Stimulated activated CD8-positive, alpha-beta memory T cell treated with anti-CD3 and anti-CD28 coated beads, Interleukin-7, amount 100 ng/mL, for 48 hours (primary cell): ENCODE results near the gene LRP1B.

ENCODE experiments used
- DNase-seq, 2 donors: peaks; one replicate each; pipeline ENCODE4 v3.0.0-alpha.2; 2020; ENCODE audit warnings: low read depth in 1 of 2; ENCODE audit errors: extremely low read depth in 1 of 2

The LRP1B gene

GRCh38 chr2:140770645-140771044, 1360.2 kb downstream of the LRP1B start:
- no peak for DNase-seq

DNA sequence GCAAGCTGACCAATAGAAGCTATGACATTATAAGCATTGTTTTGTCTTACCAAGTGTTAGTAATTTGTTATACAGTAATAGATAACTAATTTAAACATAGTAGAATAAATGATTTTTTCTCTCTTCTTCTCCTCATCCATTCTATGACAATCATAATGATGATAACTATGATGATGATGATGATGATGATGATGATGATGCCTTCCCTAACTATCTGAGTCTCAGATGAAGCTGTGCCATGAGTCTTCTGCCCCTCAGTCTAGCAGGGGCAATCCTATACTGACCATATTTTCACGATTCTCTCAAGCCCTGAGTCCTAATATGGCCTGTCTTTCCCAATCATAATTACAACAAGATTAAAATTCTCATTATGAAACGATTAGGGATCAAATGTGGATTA, 1369.0 kb downstream of the LRP1B start:
- DNase-seq, result no peak

DNA sequence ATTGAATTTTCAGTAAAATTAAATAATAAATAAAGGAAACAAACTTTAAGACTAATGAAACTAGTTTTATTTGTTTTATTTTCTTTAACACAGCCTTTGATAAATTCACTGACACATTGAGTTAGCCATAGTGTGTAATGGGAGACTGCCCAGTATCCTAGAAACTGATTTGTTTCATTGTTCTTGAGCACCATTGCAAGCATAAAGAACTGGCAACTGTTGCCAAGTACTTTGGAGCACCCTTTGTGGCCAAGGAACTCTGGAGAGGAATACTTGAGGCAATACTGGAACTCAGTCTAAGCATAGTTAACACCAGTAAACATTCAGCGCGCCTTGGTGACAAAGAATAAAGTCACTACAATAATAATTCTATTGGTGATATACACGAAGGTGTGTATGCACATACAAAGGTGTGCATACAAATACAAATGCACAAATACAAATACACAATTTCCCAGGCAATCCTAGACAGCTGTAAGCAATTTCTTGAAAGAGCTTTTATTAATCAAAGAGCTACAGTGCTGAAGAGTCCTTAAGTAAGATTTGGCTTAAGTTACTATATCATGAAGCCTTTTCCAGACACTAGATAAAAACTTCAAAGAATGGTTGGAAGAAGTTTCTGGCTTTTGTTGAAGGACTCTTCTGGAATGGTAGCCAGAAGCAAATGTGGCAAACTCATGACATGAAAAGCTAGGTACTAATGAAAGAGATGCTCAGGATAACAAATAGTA, 1371.2 kb downstream of the LRP1B start:
- DNase-seq, result no peak

GRCh38 chr2:140747665-140748064, 1383.2 kb downstream of the LRP1B start:
- DNase-seq, result no peak

DNA sequence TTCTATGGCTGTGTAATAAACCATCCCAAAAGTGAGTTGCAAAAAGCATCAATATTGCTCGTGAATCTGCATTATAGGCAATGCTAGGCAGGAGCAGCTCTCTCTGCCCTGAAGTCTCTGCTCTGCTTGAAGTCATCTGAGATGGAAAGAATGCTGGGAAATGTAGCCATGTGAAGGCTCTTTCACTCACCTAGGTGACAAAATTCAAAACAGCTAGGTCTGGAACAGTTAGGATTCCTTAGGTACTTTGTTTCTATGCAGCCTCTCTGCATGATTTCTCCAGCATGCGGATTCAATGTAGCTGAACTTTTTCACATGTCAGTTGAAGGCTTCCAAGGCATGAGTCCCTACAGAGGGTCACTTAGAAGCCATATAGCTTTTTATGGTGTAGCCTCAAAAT, 1383.7 kb downstream of the LRP1B start:
- DNase-seq, result no peak

DNA sequence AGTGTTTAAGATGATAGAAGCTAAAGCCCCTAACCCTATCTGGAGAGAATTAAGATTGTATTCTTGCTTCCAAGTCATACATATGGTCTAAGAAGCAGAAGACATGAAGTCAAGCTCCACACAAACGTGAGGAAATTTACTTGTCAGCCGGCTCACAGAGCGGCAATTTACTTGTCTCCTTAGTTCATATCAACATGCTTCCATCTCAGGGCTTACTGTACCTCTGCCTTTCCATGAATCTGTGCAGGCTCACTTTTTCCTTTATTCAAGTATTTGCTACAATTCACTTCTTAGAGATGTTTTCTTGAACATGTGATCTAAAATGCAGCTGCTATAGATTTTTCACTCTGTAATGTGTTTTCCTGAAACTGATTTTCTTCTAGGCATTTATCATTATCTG, 1386.4 kb downstream of the LRP1B start:
- DNase-seq, result no peak

DNA sequence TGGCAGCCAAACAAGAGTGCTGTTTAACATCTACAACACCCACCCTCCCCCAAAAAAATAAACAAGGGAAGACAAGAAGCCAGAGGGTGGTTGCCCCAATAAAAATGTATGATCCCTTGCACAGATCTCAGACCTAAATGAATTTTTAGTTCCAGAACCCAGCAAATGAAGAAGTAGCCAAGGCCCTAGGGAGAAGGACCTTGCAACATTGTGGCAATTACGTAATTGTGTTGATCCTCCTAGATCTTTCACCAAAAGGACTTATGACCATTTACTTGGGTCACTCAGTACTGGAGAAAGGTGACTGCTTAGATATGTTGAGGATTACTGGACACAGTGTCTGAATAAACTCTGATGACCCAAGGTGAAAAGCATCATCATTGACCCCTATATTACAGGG, 1393.8 kb downstream of the LRP1B start:
- no peak for DNase-seq

GRCh38 chr2:140734992-140735391, 1395.8 kb downstream of the LRP1B start:
- DNase-seq, result no peak

DNA sequence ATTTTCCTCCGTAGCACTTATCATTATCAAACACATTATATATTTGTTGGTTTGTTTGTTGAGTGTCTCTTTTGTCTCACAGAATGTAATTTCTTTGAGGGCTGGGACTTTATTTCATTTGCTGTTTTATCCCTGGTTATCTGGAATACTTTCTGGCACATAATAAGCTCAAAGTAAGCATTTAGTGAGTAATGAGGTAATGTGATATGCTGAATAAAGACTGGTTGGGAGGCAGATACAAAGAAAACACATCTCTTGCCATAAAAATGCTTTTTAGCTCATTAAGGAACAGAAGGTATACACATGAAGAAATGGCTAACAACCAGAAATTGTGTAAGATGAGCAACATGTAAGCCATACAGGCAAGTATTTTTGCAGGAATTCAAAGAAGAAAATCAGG, 1411.8 kb downstream of the LRP1B start:
- no peak for DNase-seq

GRCh38 chr2:140717481-140717880, 1413.3 kb downstream of the LRP1B start:
- no peak for DNase-seq

GRCh38 chr2:140714586-140714985, 1416.2 kb downstream of the LRP1B start:
- no peak for DNase-seq

- DNase-seq, result no peak
These were observed 1418.9 kb downstream of the LRP1B start for GRCh38 chr2:140711867-140712266.

DNA sequence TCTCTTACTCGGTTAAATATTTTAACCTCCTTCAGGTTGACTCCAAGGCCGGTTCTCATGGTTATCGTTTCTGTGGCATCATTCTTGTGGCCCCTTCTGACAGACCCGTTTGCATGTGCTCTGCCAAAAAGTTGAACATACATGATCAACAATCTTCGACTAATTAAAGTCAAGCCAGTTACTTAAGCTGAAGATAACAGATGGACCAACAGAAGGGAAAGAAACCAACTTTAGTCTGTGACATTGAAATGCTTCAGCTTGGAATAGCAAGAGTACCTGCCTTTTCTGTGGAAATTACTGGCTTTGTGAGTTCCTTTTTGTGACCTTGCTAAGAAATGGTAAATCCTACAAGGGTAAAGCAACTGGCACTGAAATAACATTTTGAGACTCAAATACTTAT, 1429.1 kb downstream of the LRP1B start:
- no peak for DNase-seq

- no peak for DNase-seq
These were observed 1432.2 kb downstream of the LRP1B start for GRCh38 chr2:140698636-140699035.

DNA sequence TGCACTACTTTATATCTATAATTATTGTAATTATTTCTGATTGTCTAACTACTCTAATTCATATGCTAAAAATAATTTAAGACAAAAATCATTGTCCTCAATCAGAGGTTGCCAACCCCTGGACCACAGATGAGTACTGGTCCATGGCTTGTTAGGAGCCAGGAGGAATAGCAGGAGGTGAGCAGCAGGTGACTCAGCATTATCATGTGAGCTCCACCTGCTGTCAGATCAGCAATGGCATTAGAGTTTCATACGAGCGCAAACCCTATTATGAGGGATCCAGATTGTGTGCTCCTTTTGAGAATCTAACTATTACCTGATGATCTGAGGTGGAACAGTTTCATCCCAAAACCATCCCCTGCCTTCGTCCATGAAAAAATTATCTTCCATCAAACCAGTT, 1434.4 kb downstream of the LRP1B start:
- no peak for DNase-seq

GRCh38 chr2:140695155-140695554, 1435.7 kb downstream of the LRP1B start:
- DNase-seq, result no peak

GRCh38 chr2:140687825-140688224, 1443.0 kb downstream of the LRP1B start:
- DNase-seq, result no peak

- no peak for DNase-seq
These were observed 1447.2 kb downstream of the LRP1B start for GRCh38 chr2:140683658-140684057.

DNA sequence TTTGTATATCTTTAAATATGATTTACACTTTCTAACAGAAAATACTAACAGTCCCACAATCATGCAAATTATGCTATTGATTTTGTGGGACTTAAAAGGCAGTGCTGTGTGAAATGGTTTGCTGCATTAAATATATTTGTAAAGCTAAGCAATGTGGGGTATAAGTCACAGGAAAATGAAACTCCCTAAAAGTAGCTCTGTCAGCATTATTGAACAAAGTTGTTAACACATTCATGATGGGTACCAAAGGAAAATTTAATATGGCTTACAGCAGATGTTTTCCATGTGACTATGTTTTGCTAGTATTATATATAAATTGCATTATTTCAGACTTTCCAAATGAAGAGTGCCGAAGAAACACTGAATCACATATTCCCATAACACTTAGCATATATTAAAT, 1450.0 kb downstream of the LRP1B start:
- DNase-seq, result no peak

- DNase-seq, result no peak
These were observed 1451.1 kb downstream of the LRP1B start for GRCh38 chr2:140679752-140680151.

GRCh38 chr2:140669911-140670310, 1460.9 kb downstream of the LRP1B start:
- DNase-seq, result no peak

- no peak for DNase-seq
These were observed 1463.6 kb downstream of the LRP1B start for GRCh38 chr2:140667203-140667602.

DNA sequence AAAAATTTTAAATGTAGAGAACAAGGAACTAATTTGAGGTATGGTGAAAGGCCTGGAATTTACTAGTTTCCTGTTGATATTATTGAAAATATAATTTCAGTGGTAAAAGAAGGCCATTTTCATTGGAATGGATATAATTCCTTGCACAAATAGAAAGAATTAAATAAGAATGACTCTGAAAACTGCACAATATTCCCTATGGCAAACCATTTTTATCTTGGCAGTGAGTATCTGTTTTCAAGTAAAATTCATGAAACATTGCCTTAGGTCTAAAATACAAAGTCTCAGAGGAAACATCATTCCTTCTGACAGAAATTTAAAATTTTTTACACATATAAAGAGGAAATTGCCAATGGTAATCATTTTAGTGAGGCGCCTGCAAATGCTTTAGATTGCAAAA, 1468.3 kb downstream of the LRP1B start:
- no peak for DNase-seq
